Suprapubic skin (tissue), 4 donors: ENCODE data around the gene ATF2.

Source experiments
- EP300 ChIP-seq: sonication (generic); formaldehyde crosslinking; IDR thresholded peaks from one replicate; pipeline ENCODE4 v1.6.1; 2017; ENCODE audit warnings: antibody characterized with exemption
- POLR2A ChIP-seq, 2 donors: fragments of 450-650 bp; IDR thresholded peaks; one replicate each; pipeline ENCODE4 v1.6.1; 2017; ENCODE audit warnings: antibody characterized with exemption in 2 of 2, mild to moderate bottlenecking in 2 of 2, moderate library complexity in 2 of 2
- POLR2AphosphoS5 ChIP-seq, 3 donors: sonication (generic); formaldehyde crosslinking; IDR thresholded peaks; one replicate each; pipeline ENCODE4 v1.6.1; 2017; ENCODE audit warnings: antibody characterized with exemption in 3 of 3

DNA sequence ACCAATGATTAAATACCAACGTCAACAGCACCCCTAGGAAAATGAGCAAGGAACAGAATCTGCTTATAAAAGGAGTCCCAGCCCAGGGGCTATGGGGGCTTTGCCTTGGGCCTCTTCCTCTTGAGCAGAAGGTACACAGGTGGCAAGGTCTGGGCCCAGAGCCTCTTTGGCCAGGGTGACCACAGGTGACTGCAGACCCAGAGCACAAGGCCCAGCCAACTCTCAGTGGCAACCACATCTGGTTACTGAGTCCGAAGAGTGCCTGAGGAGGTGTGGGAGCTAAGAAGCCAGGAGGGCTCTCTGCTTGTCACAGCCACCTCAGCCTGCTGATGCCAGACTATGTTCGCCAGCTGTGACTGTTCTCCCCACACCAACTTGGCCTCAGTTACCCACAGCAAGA, 128.5 kb downstream of the ATF2 start:
- no peak for TF ChIP-seq POLR2A (IDR thresholded peaks at IDR 0.05)
- no peak for TF ChIP-seq POLR2AphosphoS5 (IDR thresholded peaks at IDR 0.05)
- no peak for TF ChIP-seq EP300
